ENCODE data around the gene TRAF7. TPM values are rescaled to one million over a fixed set of nuclear protein-coding genes. Genes with fewer than 3 reads are reported as not detected.

The TRAF7 gene
- total RNA-seq, 1 donor from 2014 or later, result 66.1 TPM

- Mint-ChIP-seq H3K27me3 (ENCODE audit: low read depth) (no peaks in the 10 kb centered on the region), H3K27ac (peak overlapping the region; percentile 94), H3K4me1 (peaks cover 36% of the 10 kb centered on the region), H3K4me3 (peak overlapping the region; percentile 96), H3K9me3 (no peaks in the 10 kb centered on the region), H3K36me3 (no peaks in the 10 kb centered on the region)
- TF ChIP-seq CTCF (IDR thresholded peaks at IDR 0.05; ENCODE audit: unreplicated experiment), result no peak
- no peak for DNase-seq (ENCODE audit: low spot score in 2 of 2, unreplicated experiment in 2 of 2)
Observed at GRCh38 chr16:2157480-2158261, 2.1 kb downstream of the TRAF7 start.

- no peak for DNase-seq (ENCODE audit: low spot score in 2 of 2, unreplicated experiment in 2 of 2)
- Mint-ChIP-seq H3K36me3 (no peaks in the 10 kb centered on the region), H3K4me1 (peaks cover 34% of the 10 kb centered on the region), H3K27me3 (ENCODE audit: low read depth) (no peaks in the 10 kb centered on the region), H3K27ac (no peak overlapping the region), H3K9me3 (no peaks in the 10 kb centered on the region), H3K4me3 (no peak overlapping the region)
- no peak for TF ChIP-seq CTCF (IDR thresholded peaks at IDR 0.05; ENCODE audit: unreplicated experiment)
Observed at GRCh38 chr16:2158262-2158638, 2.7 kb downstream of the TRAF7 start.

GRCh38 chr16:2159175-2159838 lies 3.7 kb downstream of the TRAF7 start:
- no peak for TF ChIP-seq CTCF (IDR thresholded peaks at IDR 0.05; ENCODE audit: unreplicated experiment)
- no peak for DNase-seq (ENCODE audit: low spot score in 2 of 2, unreplicated experiment in 2 of 2)
- no peak overlapping the region for H3K4me3 Mint-ChIP-seq
- peaks cover 25% of the 10 kb centered on the region for H3K4me1 Mint-ChIP-seq
- H3K27ac Mint-ChIP-seq, result peak overlapping the region; percentile 30
- no peaks in the 10 kb centered on the region for H3K9me3 Mint-ChIP-seq
- no peaks in the 10 kb centered on the region for H3K36me3 Mint-ChIP-seq
- no peaks in the 10 kb centered on the region for H3K27me3 Mint-ChIP-seq (ENCODE audit: low read depth)

- no peak for TF ChIP-seq CTCF (IDR thresholded peaks at IDR 0.05; ENCODE audit: unreplicated experiment)
- Mint-ChIP-seq H3K9me3 (no peaks in the 10 kb centered on the region), H3K4me3 (no peak overlapping the region), H3K4me1 (peaks cover 19% of the 10 kb centered on the region), H3K27me3 (ENCODE audit: low read depth) (no peaks in the 10 kb centered on the region), H3K36me3 (peaks cover under 1% of the 10 kb centered on the region), H3K27ac (no peak overlapping the region)
- DNase-seq (ENCODE audit: low spot score in 2 of 2, unreplicated experiment in 2 of 2), result no peak
Observed at GRCh38 chr16:2160915-2161551, 5.5 kb downstream of the TRAF7 start.

GRCh38 chr16:2161911-2162310 lies 6.3 kb downstream of the TRAF7 start:
- no peak for DNase-seq (ENCODE audit: low spot score in 2 of 2, unreplicated experiment in 2 of 2)
- TF ChIP-seq CTCF (IDR thresholded peaks at IDR 0.05; ENCODE audit: unreplicated experiment), result no peak
- no peaks in the 10 kb centered on the region for H3K9me3 Mint-ChIP-seq
- peaks cover 3% of the 10 kb centered on the region for H3K36me3 Mint-ChIP-seq
- H3K4me3 Mint-ChIP-seq, result no peak overlapping the region
- H3K4me1 Mint-ChIP-seq, result peaks cover 12% of the 10 kb centered on the region
- no peak overlapping the region for H3K27ac Mint-ChIP-seq
- H3K27me3 Mint-ChIP-seq (ENCODE audit: low read depth), result no peaks in the 10 kb centered on the region
